Fibroblast of lung (primary cell): ENCODE measurements around the gene NEDD4L. TPM values are rescaled to one million over a fixed set of nuclear protein-coding genes. Genes with fewer than 3 reads are reported as not detected.

Experiments used
- DNase-seq, 2 donors: peaks; one replicate each; pipeline versions ENCODE4 v3.0.0 to v3.0.0-alpha.2; 2010; ENCODE audit warnings: low read depth in 2 of 2
- H2AFZ ChIP-seq: 2 replicates; pipeline ENCODE4 v1.5.1; 2012; ENCODE audit warnings: low read length, control low read depth, inconsistent platforms
- H3K27ac ChIP-seq: 2 replicates; pipeline ENCODE4 v1.5.1; 2011; ENCODE audit warnings: low read length, control low read depth; ENCODE audit not compliant: insufficient read depth
- H3K27me3 ChIP-seq: 2 replicates; pipeline ENCODE4 v1.5.1; 2011; ENCODE audit warnings: mild to moderate bottlenecking, low read length; ENCODE audit not compliant: control insufficient read depth, insufficient read depth
- H3K36me3 ChIP-seq: 2 replicates; pipeline ENCODE4 v1.5.1; 2011; ENCODE audit warnings: low read length; ENCODE audit not compliant: control insufficient read depth, insufficient read depth
- H3K4me1 ChIP-seq: 2 replicates; pipeline ENCODE4 v1.5.1; 2011; ENCODE audit warnings: low read length; ENCODE audit not compliant: control insufficient read depth, insufficient read depth; ENCODE audit errors: extremely low read depth
- H3K4me2 ChIP-seq: 2 replicates; pipeline ENCODE4 v1.5.1; 2011; ENCODE audit warnings: low read length, control low read depth; ENCODE audit not compliant: insufficient read depth; ENCODE audit errors: extremely low read depth
- H3K4me3 ChIP-seq, 4 experiments: fragments of 200-600 bp in 1 of 4; sonication (generic) in 1 of 4; replicated peaks in 1 of 4; 2 replicates each; pipeline ENCODE4 v1.5.1; 2011 to 2016; ENCODE audit warnings: low read length in 4 of 4, low read depth in 3 of 4, mild to moderate bottlenecking in 3 of 4, control low read depth in 2 of 4, inconsistent platforms in 1 of 4, mixed read lengths in 1 of 4; ENCODE audit not compliant: insufficient read depth in 1 of 4; ENCODE audit errors: control extremely low read depth in 1 of 4
- H3K79me2 ChIP-seq: 2 replicates; pipeline ENCODE4 v1.5.1; 2012; ENCODE audit warnings: mild to moderate bottlenecking, low read length, inconsistent platforms; ENCODE audit not compliant: control insufficient read depth, insufficient read depth
- H3K9ac ChIP-seq: 2 replicates; pipeline ENCODE4 v1.5.1; 2011; ENCODE audit warnings: mild to moderate bottlenecking, low read length, control low read depth; ENCODE audit not compliant: insufficient read depth
- H3K9me3 ChIP-seq: 2 replicates; pipeline ENCODE4 v1.5.1; 2012; ENCODE audit warnings: low read depth, low read length; ENCODE audit not compliant: control insufficient read depth, insufficient read depth
- H4K20me1 ChIP-seq: 2 replicates; pipeline ENCODE4 v1.5.1; 2011; ENCODE audit warnings: low read length; ENCODE audit not compliant: control insufficient read depth, insufficient read depth; ENCODE audit errors: extremely low read depth
- EZH2 ChIP-seq: IDR thresholded peaks from 2 replicates; pipeline ENCODE4 v1.5.1; 2012; ENCODE audit warnings: low read length, control low read depth, mild to moderate bottlenecking; ENCODE audit errors: missing control alignments
- polyA plus RNA-seq, 2 donors: library from polyadenylated mRNA; depleted of rRNA in 1 of 2; stranded (reverse) in 1 of 2; unstranded in 1 of 2; fragments of >200 nt; gene quantifications; 2 replicates each; pipeline ENCODE4 v1.2.1, GENCODE V29; 2011 to 2012; ENCODE audit warnings: missing spikeins in 1 of 2
- total RNA-seq: library from RNA; depleted of rRNA; stranded (reverse); fragments of >200 nt; gene quantifications from 2 replicates; pipeline ENCODE4 v1.2.1, GENCODE V29; 2014
- TF ChIP-seq, protein P1 (sequence below), 2 donors: IDR thresholded peaks in 1 of 2; conservative IDR thresholded peaks in 1 of 2; 1 replicate in 1 of 2; 2 replicates in 1 of 2; pipeline ENCODE4 v1.5.1; 2011 to 2012; ENCODE audit warnings: low read length in 2 of 2, control low read depth in 1 of 2, inconsistent platforms in 1 of 2, low read depth in 1 of 2, mild to moderate bottlenecking in 1 of 2

The NEDD4L gene
- total and polyA plus RNA-seq, 2 donors (not counting 1 experiment from before 2014, with no cell fraction given) = 5.5 to 18.7 TPM

DNA sequence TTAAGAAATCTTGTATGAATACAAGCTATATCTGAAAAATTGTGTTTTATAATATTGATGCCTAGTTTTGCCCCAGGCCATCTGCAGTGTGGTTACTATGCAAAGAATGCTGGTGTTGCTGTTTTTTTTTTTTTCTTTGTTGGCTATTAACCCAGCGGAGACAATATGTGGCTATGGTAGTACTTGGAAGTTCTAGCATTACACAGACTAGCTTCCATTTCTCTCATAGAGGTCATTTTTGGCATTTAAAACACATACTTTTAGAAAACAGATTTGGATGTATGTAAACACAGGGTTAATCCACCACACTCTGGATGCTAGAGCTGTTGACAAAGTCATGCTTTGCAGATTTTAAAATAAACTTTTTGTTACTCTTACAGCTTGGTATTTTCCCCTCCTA is 209.8 kb downstream of the NEDD4L start:
- Histone ChIP-seq H3K9me3 (no peaks in the 10 kb centered on the region), H3K79me2 (no peaks in the 10 kb centered on the region), H4K20me1 (no peaks in the 10 kb centered on the region), H3K9ac (no peak overlapping the region), H3K4me1 (no peaks in the 10 kb centered on the region), H3K36me3 (no peaks in the 10 kb centered on the region), H3K27me3 (no peaks in the 10 kb centered on the region), H3K4me2 (no peak overlapping the region), H2AFZ (no peak overlapping the region), H3K4me3 (no peak overlapping the region), H3K27ac (no peak overlapping the region)
- DNase-seq = no peak
- TF ChIP-seq EZH2 = no peak
- TF ChIP-seq, protein P1, sequence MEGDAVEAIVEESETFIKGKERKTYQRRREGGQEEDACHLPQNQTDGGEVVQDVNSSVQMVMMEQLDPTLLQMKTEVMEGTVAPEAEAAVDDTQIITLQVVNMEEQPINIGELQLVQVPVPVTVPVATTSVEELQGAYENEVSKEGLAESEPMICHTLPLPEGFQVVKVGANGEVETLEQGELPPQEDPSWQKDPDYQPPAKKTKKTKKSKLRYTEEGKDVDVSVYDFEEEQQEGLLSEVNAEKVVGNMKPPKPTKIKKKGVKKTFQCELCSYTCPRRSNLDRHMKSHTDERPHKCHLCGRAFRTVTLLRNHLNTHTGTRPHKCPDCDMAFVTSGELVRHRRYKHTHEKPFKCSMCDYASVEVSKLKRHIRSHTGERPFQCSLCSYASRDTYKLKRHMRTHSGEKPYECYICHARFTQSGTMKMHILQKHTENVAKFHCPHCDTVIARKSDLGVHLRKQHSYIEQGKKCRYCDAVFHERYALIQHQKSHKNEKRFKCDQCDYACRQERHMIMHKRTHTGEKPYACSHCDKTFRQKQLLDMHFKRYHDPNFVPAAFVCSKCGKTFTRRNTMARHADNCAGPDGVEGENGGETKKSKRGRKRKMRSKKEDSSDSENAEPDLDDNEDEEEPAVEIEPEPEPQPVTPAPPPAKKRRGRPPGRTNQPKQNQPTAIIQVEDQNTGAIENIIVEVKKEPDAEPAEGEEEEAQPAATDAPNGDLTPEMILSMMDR (conservative IDR thresholded peaks at IDR 0.05 in 1 of 2, IDR thresholded peaks at IDR 0.05 in 1 of 2; ENCODE audit: low read depth in 1 of 2, low read length in 2 of 2) = no peak

DNA sequence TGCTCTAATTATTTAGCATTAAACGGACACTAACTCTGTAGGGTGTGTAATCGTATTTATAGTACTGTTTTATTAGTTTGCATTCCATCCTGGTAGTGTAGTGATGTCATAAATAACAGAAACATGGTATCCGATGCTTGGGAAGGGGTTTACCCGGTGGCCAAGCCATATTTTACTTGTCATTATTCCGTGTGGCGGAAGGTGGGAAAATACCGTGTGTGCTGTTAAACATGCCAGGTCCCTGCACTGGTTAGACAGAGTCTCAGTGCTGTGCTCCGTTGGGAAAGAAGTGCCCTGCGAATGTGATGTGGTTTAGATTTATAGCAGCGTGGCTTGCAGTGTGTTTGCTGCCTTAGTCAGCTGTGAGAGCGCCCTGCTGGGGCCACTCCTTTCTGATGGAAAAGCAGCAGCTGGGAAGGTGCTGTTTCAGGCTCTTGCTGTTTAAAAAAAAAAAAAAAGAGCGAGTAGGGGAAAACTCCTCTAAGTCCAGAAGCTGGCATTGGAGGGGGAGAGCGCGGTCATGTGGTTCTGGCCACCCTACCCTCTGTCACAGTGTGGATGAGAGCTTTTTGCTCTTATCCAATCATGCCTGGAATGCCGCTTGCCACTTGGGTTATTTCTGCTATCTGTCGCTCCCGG is 211.0 kb downstream of the NEDD4L start:
- Histone ChIP-seq H3K9ac (no peak overlapping the region), H3K27ac (no peak overlapping the region), H3K4me3 (no peak overlapping the region), H3K36me3 (no peaks in the 10 kb centered on the region), H3K4me1 (no peaks in the 10 kb centered on the region), H3K9me3 (no peaks in the 10 kb centered on the region), H3K79me2 (no peaks in the 10 kb centered on the region), H3K4me2 (no peak overlapping the region), H2AFZ (no peak overlapping the region), H4K20me1 (no peaks in the 10 kb centered on the region), H3K27me3 (no peaks in the 10 kb centered on the region)
- TF ChIP-seq EZH2 = no peak
- TF ChIP-seq, protein P1 (conservative IDR thresholded peaks at IDR 0.05 in 1 of 2, IDR thresholded peaks at IDR 0.05 in 1 of 2; ENCODE audit: low read depth in 1 of 2, low read length in 2 of 2) = no peak
- DNase-seq = peak in 1 of 2 donors; percentile 28

DNA sequence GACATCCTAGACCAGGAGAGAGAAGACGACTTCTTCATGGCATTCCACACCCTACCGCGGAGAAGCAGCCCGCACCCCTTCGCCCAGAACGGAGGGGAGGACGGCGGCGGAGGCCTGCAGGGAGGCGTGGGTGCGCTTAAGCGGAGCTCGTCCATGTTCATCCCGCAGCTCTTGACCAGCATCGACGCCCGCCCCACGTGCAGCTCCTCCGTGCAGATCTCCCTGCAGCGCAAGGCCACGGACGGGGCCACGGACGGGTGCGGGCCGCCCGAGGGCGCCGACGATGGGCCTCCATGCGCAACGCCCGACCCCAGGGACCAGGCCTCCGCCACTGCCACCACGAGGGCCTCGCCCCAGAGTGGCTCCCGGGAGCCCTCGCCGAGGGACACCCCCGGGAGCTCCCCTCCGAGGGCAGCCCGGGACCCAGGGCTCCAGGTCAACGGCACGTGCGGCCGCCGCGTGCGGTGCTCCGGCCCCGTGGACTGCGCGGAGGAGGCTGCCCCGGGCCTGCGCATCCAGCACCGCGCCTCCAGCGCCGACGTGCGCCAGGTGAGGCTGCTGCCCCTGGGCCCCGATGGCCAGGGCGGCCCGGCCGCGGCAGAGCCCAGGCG is 211.8 kb downstream of the NEDD4L start:
- Histone ChIP-seq H3K4me3 (no peak overlapping the region), H3K79me2 (no peaks in the 10 kb centered on the region), H3K4me2 (no peak overlapping the region), H3K27ac (no peak overlapping the region), H3K9me3 (no peaks in the 10 kb centered on the region), H4K20me1 (no peaks in the 10 kb centered on the region), H3K36me3 (no peaks in the 10 kb centered on the region), H3K27me3 (no peaks in the 10 kb centered on the region), H3K9ac (no peak overlapping the region), H2AFZ (no peak overlapping the region), H3K4me1 (no peaks in the 10 kb centered on the region)
- TF ChIP-seq, protein P1 (conservative IDR thresholded peaks at IDR 0.05 in 1 of 2, IDR thresholded peaks at IDR 0.05 in 1 of 2; ENCODE audit: low read depth in 1 of 2, low read length in 2 of 2) = no peak
- TF ChIP-seq EZH2 = no peak
- DNase-seq = no peak
